ENCODE results near the gene PARP9.
"Not testable (repeated sequence)": the region's sequence is repeated elsewhere in the genome, so short reads cannot be mapped to it uniquely, and the experiment has no call there.

PARP9 gene

GRCh38 chr3:122576174-122576940 lies 12.3 kb upstream of the PARP9 start:
- no peak for DNase-seq (ENCODE audit: low spot score)

- no peak for DNase-seq (ENCODE audit: low spot score)
Measured at GRCh38 chr3:122572940-122573412, 8.9 kb upstream of the PARP9 start.

GRCh38 chr3:122568755-122569154 lies 4.7 kb upstream of the PARP9 start:
- DNase-seq (ENCODE audit: low spot score) = no peak

GRCh38 chr3:122568131-122568530 lies 4.0 kb upstream of the PARP9 start:
- not testable (repeated sequence) for DNase-seq (ENCODE audit: low spot score)

- DNase-seq (ENCODE audit: low spot score) = peak; percentile 25
Measured at GRCh38 chr3:122563717-122564025, 429 bp downstream of the PARP9 start.

GRCh38 chr3:122562923-122563716 lies 980 bp downstream of the PARP9 start:
- no peak for DNase-seq (ENCODE audit: low spot score)

GRCh38 chr3:122560680-122561079 lies 3.4 kb downstream of the PARP9 start:
- DNase-seq (ENCODE audit: low spot score) = peak; percentile 58

- no peak for DNase-seq (ENCODE audit: low spot score)
Measured at GRCh38 chr3:122559906-122560305, 4.2 kb downstream of the PARP9 start.

GRCh38 chr3:122558605-122559004 lies 5.5 kb downstream of the PARP9 start:
- no peak for DNase-seq (ENCODE audit: low spot score)

- no peak for DNase-seq (ENCODE audit: low spot score)
Measured at GRCh38 chr3:122557356-122557755, 6.7 kb downstream of the PARP9 start.

GRCh38 chr3:122555275-122556071 lies 8.6 kb downstream of the PARP9 start:
- DNase-seq (ENCODE audit: low spot score) = no peak

GRCh38 chr3:122553171-122553570 lies 10.9 kb downstream of the PARP9 start:
- no peak for DNase-seq (ENCODE audit: low spot score)

GRCh38 chr3:122548619-122549018 lies 15.5 kb downstream of the PARP9 start:
- no peak for DNase-seq (ENCODE audit: low spot score)

GRCh38 chr3:122548076-122548475 lies 16.0 kb downstream of the PARP9 start:
- no peak for DNase-seq (ENCODE audit: low spot score)

- DNase-seq (ENCODE audit: low spot score) = no peak
Measured at GRCh38 chr3:122546151-122546550, 17.9 kb downstream of the PARP9 start.

GRCh38 chr3:122538956-122539490 lies 25.1 kb downstream of the PARP9 start:
- DNase-seq (ENCODE audit: low spot score) = no peak

- no peak for DNase-seq (ENCODE audit: low spot score)
Measured at GRCh38 chr3:122536632-122537001, 27.5 kb downstream of the PARP9 start.

- no peak for DNase-seq (ENCODE audit: low spot score)
Measured at GRCh38 chr3:122535964-122536631, 28.0 kb downstream of the PARP9 start.

- DNase-seq (ENCODE audit: low spot score) = no peak
Measured at GRCh38 chr3:122533931-122534334, 30.2 kb downstream of the PARP9 start.

GRCh38 chr3:122533480-122533879 lies 30.6 kb downstream of the PARP9 start:
- DNase-seq (ENCODE audit: low spot score) = no peak

- DNase-seq (ENCODE audit: low spot score) = no peak
Measured at GRCh38 chr3:122530164-122530563, 33.9 kb downstream of the PARP9 start.

- no peak for DNase-seq (ENCODE audit: low spot score)
Measured at GRCh38 chr3:122523317-122523716, 40.8 kb downstream of the PARP9 start.
